ENCODE data around the gene GID4. TPM values are rescaled to one million over a fixed set of nuclear protein-coding genes. Genes with fewer than 3 reads are reported as not detected.

GID4 gene
- total and polyA plus RNA-seq, 2 donors (not counting 1 experiment from before 2014, with no cell fraction given), result 9.0 to 10.2 TPM

DNA sequence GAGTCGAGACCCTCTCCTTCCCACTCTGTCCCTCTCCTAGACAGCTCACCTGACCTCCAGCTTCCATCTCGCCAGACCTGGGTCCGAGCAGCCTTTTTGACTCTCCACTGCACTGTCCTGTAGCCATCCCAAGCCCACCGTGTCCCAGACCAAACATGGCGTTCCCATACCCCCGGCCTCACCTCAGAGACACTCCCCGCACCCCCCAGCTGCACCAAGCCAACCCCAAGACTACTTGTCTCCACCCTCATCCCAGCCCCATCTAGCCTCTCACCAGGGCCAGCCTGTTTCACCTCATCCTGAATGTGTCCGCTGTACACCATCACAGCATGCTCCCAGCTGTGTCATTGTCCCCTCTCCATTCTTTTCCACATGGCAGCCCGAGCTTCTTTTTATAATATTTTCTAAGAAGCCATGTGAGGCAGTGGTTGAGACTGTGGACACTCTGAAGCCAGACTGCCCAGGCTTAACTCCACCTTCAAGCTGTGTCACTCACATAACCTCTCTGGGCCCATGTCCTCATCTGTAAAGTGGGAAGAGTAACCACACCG, 70.8 kb downstream of the GID4 start:
- Histone ChIP-seq H2AFZ (ENCODE audit: low read length) (no peak overlapping the region), H3K9me3 (ENCODE audit: control insufficient read depth, insufficient read depth, low read depth, low read length) (no peaks in the 10 kb centered on the region), H3K27me3 (ENCODE audit: control insufficient read depth, insufficient read depth, low read length) (peaks cover 4% of the 10 kb centered on the region), H3K79me2 (ENCODE audit: control insufficient read depth, insufficient read depth, low read length) (no peaks in the 10 kb centered on the region), H3K9ac (ENCODE audit: insufficient read depth, low read length) (no peak overlapping the region), H3K4me1 (ENCODE audit: control insufficient read depth, extremely low read depth, insufficient read depth, low read length) (no peaks in the 10 kb centered on the region), H4K20me1 (ENCODE audit: control insufficient read depth, extremely low read depth, insufficient read depth, low read length) (no peaks in the 10 kb centered on the region), H3K4me3 (replicated peaks in 1 of 4; ENCODE audit: control extremely low read depth in 1 of 4, insufficient read depth in 1 of 4, low read depth in 3 of 4, low read length in 4 of 4) (no peak overlapping the region), H3K36me3 (ENCODE audit: control insufficient read depth, insufficient read depth, low read length) (peaks cover under 1% of the 10 kb centered on the region), H3K4me2 (ENCODE audit: extremely low read depth, insufficient read depth, low read length) (no peak overlapping the region), H3K27ac (ENCODE audit: insufficient read depth, low read length) (no peak overlapping the region)
- DNase-seq (ENCODE audit: low read depth in 2 of 2), result no peak
- TF ChIP-seq, protein P1, sequence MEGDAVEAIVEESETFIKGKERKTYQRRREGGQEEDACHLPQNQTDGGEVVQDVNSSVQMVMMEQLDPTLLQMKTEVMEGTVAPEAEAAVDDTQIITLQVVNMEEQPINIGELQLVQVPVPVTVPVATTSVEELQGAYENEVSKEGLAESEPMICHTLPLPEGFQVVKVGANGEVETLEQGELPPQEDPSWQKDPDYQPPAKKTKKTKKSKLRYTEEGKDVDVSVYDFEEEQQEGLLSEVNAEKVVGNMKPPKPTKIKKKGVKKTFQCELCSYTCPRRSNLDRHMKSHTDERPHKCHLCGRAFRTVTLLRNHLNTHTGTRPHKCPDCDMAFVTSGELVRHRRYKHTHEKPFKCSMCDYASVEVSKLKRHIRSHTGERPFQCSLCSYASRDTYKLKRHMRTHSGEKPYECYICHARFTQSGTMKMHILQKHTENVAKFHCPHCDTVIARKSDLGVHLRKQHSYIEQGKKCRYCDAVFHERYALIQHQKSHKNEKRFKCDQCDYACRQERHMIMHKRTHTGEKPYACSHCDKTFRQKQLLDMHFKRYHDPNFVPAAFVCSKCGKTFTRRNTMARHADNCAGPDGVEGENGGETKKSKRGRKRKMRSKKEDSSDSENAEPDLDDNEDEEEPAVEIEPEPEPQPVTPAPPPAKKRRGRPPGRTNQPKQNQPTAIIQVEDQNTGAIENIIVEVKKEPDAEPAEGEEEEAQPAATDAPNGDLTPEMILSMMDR (conservative IDR thresholded peaks at IDR 0.05 in 1 of 2, IDR thresholded peaks at IDR 0.05 in 1 of 2; ENCODE audit: low read depth in 1 of 2, low read length in 2 of 2), result no peak
- no peak for TF ChIP-seq EZH2 (IDR thresholded peaks at IDR 0.05; ENCODE audit: low read length, missing control alignments)

DNA sequence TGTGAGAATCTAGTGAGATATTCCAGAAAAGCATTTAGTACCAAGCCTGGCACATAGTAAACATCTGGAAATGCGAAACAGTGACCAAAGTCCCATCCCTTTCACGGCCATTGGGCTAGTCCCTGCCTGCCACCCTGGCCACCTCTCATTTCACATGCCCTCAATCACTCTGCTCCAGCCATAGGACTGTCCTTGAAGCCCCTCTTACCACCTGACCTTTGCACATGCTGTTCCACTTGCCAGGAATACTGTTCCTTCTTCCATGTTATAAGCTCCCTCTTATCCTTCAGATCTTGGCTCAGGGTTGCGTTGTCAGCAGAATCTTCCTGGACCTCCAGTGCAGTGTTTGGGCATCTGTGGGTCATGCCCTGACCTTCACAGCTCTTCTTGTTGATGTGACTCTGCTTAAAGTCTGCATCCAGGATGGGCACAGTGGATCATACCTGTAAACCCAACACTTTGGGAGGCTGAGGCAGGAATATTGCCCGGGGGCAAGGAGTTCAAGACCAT, 71.5 kb downstream of the GID4 start:
- Histone ChIP-seq H3K79me2 (ENCODE audit: control insufficient read depth, insufficient read depth, low read length) (no peaks in the 10 kb centered on the region), H3K4me2 (ENCODE audit: extremely low read depth, insufficient read depth, low read length) (no peak overlapping the region), H3K9ac (ENCODE audit: insufficient read depth, low read length) (no peak overlapping the region), H3K4me1 (ENCODE audit: control insufficient read depth, extremely low read depth, insufficient read depth, low read length) (no peaks in the 10 kb centered on the region), H3K9me3 (ENCODE audit: control insufficient read depth, insufficient read depth, low read depth, low read length) (no peaks in the 10 kb centered on the region), H2AFZ (ENCODE audit: low read length) (no peak overlapping the region), H3K4me3 (replicated peaks in 1 of 4; ENCODE audit: control extremely low read depth in 1 of 4, insufficient read depth in 1 of 4, low read depth in 3 of 4, low read length in 4 of 4) (no peak overlapping the region), H3K27me3 (ENCODE audit: control insufficient read depth, insufficient read depth, low read length) (peaks cover 4% of the 10 kb centered on the region), H3K27ac (ENCODE audit: insufficient read depth, low read length) (no peak overlapping the region), H4K20me1 (ENCODE audit: control insufficient read depth, extremely low read depth, insufficient read depth, low read length) (no peaks in the 10 kb centered on the region), H3K36me3 (ENCODE audit: control insufficient read depth, insufficient read depth, low read length) (no peaks in the 10 kb centered on the region)
- DNase-seq (ENCODE audit: low read depth in 2 of 2), result no peak
- no peak for TF ChIP-seq EZH2 (IDR thresholded peaks at IDR 0.05; ENCODE audit: low read length, missing control alignments)
- TF ChIP-seq, protein P1 (conservative IDR thresholded peaks at IDR 0.05 in 1 of 2, IDR thresholded peaks at IDR 0.05 in 1 of 2; ENCODE audit: low read depth in 1 of 2, low read length in 2 of 2), result no peak

DNA sequence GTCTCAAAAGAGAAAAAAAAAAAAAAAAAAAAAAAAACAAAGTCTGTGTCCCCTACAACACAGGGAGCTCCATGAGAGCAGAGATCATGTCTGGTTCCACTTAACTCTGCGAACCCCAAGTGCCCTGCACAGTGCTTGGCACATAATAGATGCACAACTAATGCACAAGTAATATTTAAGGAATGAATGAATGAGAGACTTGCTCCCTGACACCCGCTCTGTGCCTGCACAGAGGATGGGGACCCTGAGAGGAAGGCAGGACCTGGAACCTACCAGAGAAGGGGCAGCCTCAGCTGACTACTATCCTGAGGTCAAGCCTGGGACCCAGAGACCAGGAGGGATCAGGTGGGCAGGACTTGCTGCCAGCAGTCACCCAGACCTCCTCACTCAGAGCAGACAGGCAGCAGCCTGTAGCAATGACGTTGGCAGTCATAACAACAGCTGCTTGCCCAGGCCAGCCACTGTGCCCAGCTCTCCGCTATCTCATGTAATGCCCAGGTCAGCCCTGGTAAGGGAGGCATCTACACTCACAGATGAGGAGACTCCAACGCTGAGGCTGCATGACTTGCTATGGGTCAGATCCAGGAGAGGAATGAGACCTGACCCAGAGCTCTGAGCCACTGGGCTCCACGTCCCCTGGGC, 72.2 kb downstream of the GID4 start:
- H4K20me1 ChIP-seq (ENCODE audit: control insufficient read depth, extremely low read depth, insufficient read depth, low read length), result no peaks in the 10 kb centered on the region
- no peak for TF ChIP-seq EZH2 (IDR thresholded peaks at IDR 0.05; ENCODE audit: low read length, missing control alignments)
- TF ChIP-seq, protein P1 (conservative IDR thresholded peaks at IDR 0.05 in 1 of 2, IDR thresholded peaks at IDR 0.05 in 1 of 2; ENCODE audit: low read depth in 1 of 2, low read length in 2 of 2), result no peak
- H3K36me3 ChIP-seq (ENCODE audit: control insufficient read depth, insufficient read depth, low read length), result no peaks in the 10 kb centered on the region

More for the DNA sequence above, 72.2 kb downstream of the GID4 start:
- no peak for DNase-seq (ENCODE audit: low read depth in 2 of 2)
- H3K4me1 ChIP-seq (ENCODE audit: control insufficient read depth, extremely low read depth, insufficient read depth, low read length), result no peaks in the 10 kb centered on the region
- peaks cover 4% of the 10 kb centered on the region for H3K27me3 ChIP-seq (ENCODE audit: control insufficient read depth, insufficient read depth, low read length)
- H3K9me3 ChIP-seq (ENCODE audit: control insufficient read depth, insufficient read depth, low read depth, low read length), result no peaks in the 10 kb centered on the region
- H3K9ac ChIP-seq (ENCODE audit: insufficient read depth, low read length), result no peak overlapping the region
- no peak overlapping the region for H3K4me3 ChIP-seq (replicated peaks in 1 of 4; ENCODE audit: control extremely low read depth in 1 of 4, insufficient read depth in 1 of 4, low read depth in 3 of 4, low read length in 4 of 4)
- no peaks in the 10 kb centered on the region for H3K79me2 ChIP-seq (ENCODE audit: control insufficient read depth, insufficient read depth, low read length)
- no peak overlapping the region for H3K4me2 ChIP-seq (ENCODE audit: extremely low read depth, insufficient read depth, low read length)
- no peak overlapping the region for H2AFZ ChIP-seq (ENCODE audit: low read length)
- H3K27ac ChIP-seq (ENCODE audit: insufficient read depth, low read length), result no peak overlapping the region

Data from fibroblast of lung (primary cell).